DOHH2 (cell line): ENCODE measurements around the gene RAB11FIP5.
"Not testable (repeated sequence)": the region's sequence is repeated elsewhere in the genome, so short reads cannot be mapped to it uniquely, and the experiment has no call there.

Experiments used
- H3F3A ChIP-seq: fragments of 200-600 bp; sonication (generic), shearing (Covaris generic); 2 replicates; pipeline ENCODE4 v1.6.0; 2016; ENCODE audit warnings: antibody characterized with exemption, mild to moderate bottlenecking; ENCODE audit not compliant: control insufficient read depth, insufficient read depth
- H3K27ac ChIP-seq: fragments of 200-600 bp; sonication (generic); 2 replicates; pipeline ENCODE4 v1.5.1; 2014; ENCODE audit warnings: low read depth, mild to moderate bottlenecking, low read length, moderate library complexity
- H3K27me3 ChIP-seq: fragments of 200-600 bp; sonication (generic); 2 replicates; pipeline ENCODE4 v1.6.1; 2014; ENCODE audit warnings: mild to moderate bottlenecking, low read length, mixed read lengths; ENCODE audit not compliant: control insufficient read depth
- H3K36me3 ChIP-seq: fragments of 200-600 bp; sonication (generic); 2 replicates; pipeline ENCODE4 v1.6.1; 2014; ENCODE audit warnings: mild to moderate bottlenecking, low read length, moderate library complexity, mixed read lengths; ENCODE audit not compliant: control insufficient read depth
- H3K4me1 ChIP-seq: fragments of 200-600 bp; sonication (generic); 2 replicates; pipeline ENCODE4 v1.6.1; 2014; ENCODE audit warnings: mild to moderate bottlenecking, low read length, mixed read lengths; ENCODE audit not compliant: control insufficient read depth
- H3K4me2 ChIP-seq: fragments of 200-600 bp; sonication (generic); 2 replicates; pipeline ENCODE4 v1.6.0; 2014; ENCODE audit warnings: mild to moderate bottlenecking, low read length, moderate library complexity
- H3K4me3 ChIP-seq: fragments of 200-600 bp; sonication (generic); 2 replicates; pipeline ENCODE4 v1.5.1; 2014; ENCODE audit warnings: mild to moderate bottlenecking, low read length, mixed read lengths
- H3K79me2 ChIP-seq: fragments of 200-600 bp; sonication (generic); 2 replicates; pipeline ENCODE4 v1.6.1; 2014; ENCODE audit warnings: mild to moderate bottlenecking, low read length, mixed read lengths; ENCODE audit not compliant: control insufficient read depth
- H3K9me2 ChIP-seq: fragments of 200-600 bp; sonication (generic); replicated peaks from 2 replicates; pipeline ENCODE4 v1.6.1; 2014; ENCODE audit warnings: mild to moderate bottlenecking, low read length, mixed read lengths; ENCODE audit not compliant: control insufficient read depth
- H3K9me3 ChIP-seq: fragments of 200-600 bp; sonication (generic); 2 replicates; pipeline ENCODE4 v1.6.1; 2014; ENCODE audit warnings: antibody characterized with exemption, low read length, mixed read lengths; ENCODE audit not compliant: control insufficient read depth, insufficient read depth
- H4K20me1 ChIP-seq: fragments of 200-600 bp; sonication (generic); 2 replicates; pipeline ENCODE4 v1.6.0; 2014; ENCODE audit warnings: low read depth, mild to moderate bottlenecking, antibody characterized with exemption, low read length, moderate library complexity; ENCODE audit not compliant: control insufficient read depth, insufficient read depth
- EZH2phosphoT487 ChIP-seq: fragments of 200-600 bp; sonication (generic); IDR thresholded peaks from 2 replicates; pipeline ENCODE4 v1.6.1; 2017; ENCODE audit warnings: borderline replicate concordance, mild to moderate bottlenecking, antibody characterized with exemption, low read length, moderate library complexity, mixed read lengths
- TF ChIP-seq, protein P1 (sequence below): fragments of 200-600 bp; sonication (generic); IDR thresholded peaks from one replicate; pipeline ENCODE4 v1.5.1; 2014; ENCODE audit warnings: antibody characterized with exemption, mild to moderate bottlenecking, low read depth, low read length; ENCODE audit not compliant: poor library complexity, severe bottlenecking

RAB11FIP5 gene

DNA sequence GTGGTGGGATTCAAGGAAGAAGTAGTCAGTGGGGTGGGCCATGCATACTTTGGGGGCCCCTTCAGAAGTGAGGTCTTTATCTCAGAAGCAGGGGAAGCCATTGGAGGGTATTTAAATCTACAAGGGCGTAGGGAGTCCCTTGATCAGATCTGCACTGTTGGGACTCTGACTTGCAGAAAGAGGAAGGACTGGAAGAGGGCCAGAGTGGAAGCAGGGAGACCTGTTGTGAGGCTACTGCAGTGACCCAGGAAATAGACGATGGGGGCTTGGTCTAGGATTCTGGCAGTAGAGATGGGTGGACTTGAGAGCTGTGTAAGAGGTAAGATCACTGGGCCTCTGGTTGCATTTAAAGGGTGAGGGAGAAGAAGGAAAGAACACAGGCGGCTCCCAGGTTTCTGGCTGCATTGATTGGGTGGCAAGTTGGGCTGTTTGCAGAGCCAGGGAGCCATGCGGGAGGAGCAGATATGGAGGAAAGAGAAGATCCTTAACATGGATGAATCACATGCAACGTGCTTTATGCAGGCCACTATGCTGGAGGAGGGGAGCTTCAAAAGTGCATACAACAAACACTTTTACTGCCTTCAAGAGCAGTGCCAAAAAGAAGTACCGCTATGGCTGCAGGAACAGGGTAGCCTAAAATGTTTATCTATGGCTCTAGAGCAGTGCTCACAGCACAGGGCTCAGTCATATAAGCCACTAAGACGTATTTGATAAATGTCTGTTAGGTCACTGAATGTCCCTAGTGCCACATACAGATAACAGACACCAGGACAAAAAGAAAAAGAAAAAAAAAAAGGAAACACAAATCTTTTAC lies 43.5 kb downstream of the RAB11FIP5 start:
- Histone ChIP-seq H3F3A (no peaks in the 10 kb centered on the region; the same call in 1 of the 2 replicates), H3K4me1 (peaks cover 17% of the 10 kb centered on the region), H3K27me3 (peaks cover 9% of the 10 kb centered on the region; the same call in 1 of the 2 replicates), H3K9me3 (no peaks in the 10 kb centered on the region), H3K27ac (no peak overlapping the region), H3K9me2 (no peaks in the 10 kb centered on the region), H3K36me3 (no peaks in the 10 kb centered on the region; the same call in 1 of the 2 replicates), H3K79me2 (peaks cover 27% of the 10 kb centered on the region), H4K20me1 (no peaks in the 10 kb centered on the region), H3K4me2 (peak overlapping the region; percentile 99), H3K4me3 (peak overlapping the region; percentile 100)
- no peak for TF ChIP-seq EZH2phosphoT487
- TF ChIP-seq, protein P1, sequence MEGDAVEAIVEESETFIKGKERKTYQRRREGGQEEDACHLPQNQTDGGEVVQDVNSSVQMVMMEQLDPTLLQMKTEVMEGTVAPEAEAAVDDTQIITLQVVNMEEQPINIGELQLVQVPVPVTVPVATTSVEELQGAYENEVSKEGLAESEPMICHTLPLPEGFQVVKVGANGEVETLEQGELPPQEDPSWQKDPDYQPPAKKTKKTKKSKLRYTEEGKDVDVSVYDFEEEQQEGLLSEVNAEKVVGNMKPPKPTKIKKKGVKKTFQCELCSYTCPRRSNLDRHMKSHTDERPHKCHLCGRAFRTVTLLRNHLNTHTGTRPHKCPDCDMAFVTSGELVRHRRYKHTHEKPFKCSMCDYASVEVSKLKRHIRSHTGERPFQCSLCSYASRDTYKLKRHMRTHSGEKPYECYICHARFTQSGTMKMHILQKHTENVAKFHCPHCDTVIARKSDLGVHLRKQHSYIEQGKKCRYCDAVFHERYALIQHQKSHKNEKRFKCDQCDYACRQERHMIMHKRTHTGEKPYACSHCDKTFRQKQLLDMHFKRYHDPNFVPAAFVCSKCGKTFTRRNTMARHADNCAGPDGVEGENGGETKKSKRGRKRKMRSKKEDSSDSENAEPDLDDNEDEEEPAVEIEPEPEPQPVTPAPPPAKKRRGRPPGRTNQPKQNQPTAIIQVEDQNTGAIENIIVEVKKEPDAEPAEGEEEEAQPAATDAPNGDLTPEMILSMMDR: no peak

DNA sequence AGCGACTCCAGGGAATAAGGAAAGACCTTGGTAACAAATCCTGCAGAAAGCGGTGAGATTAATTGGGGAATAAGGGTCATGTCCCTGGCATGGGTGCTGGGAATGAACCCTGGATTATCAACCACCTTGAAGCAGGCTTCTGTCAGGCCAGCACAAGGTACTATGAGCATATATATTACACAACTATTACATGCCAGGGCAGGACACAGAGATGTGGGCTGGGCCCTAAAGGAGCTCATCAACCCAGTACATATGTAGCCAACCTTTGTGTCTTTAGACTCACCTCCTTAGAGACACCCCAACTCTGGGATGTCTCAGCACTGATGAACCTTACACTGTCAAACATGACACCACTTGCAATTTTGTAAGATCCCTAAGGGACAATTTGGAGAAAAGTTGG lies 44.6 kb downstream of the RAB11FIP5 start:
- TF ChIP-seq EZH2phosphoT487: no peak
- H3K4me2 ChIP-seq: no peak overlapping the region
- peaks cover 9% of the 10 kb centered on the region; the same call in 1 of the 2 replicates for H3K27me3 ChIP-seq
- H3K9me2 ChIP-seq: no peaks in the 10 kb centered on the region
- H3K4me3 ChIP-seq: no peak overlapping the region
- H3K79me2 ChIP-seq: peaks cover 27% of the 10 kb centered on the region
- H3F3A ChIP-seq: no peaks in the 10 kb centered on the region; the same call in 1 of the 2 replicates
- H3K4me1 ChIP-seq: peaks cover 17% of the 10 kb centered on the region
- no peaks in the 10 kb centered on the region for H4K20me1 ChIP-seq
- H3K36me3 ChIP-seq: no peaks in the 10 kb centered on the region; the same call in 1 of the 2 replicates
- no peaks in the 10 kb centered on the region for H3K9me3 ChIP-seq
- no peak overlapping the region for H3K27ac ChIP-seq

DNA sequence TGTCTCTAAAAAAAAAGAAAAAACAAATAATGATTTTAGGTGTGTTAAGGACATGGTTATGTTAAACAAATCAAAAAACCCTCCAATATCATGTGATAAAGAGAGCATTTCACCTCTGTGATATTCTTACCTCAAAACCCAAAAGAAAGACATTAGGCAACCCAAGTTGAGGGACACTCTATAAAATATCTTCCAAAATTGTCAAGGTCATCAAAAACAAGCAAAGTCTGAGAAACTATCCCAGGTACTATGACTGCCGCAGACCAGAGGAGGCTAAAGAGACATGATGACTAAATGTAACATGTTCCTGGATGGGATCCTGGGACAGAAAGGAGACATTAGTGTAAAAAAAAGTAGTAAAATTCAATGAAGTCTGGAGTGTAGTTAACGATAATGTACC lies 45.7 kb downstream of the RAB11FIP5 start:
- H3K9me2 ChIP-seq: no peaks in the 10 kb centered on the region
- H3F3A ChIP-seq: no peaks in the 10 kb centered on the region; the same call in 1 of the 2 replicates
- no peak overlapping the region for H3K4me3 ChIP-seq
- H3K4me1 ChIP-seq: peaks cover 14% of the 10 kb centered on the region
- no peaks in the 10 kb centered on the region for H4K20me1 ChIP-seq
- no peaks in the 10 kb centered on the region for H3K9me3 ChIP-seq
- no peak for TF ChIP-seq EZH2phosphoT487
- TF ChIP-seq, protein P1: no peak
- H3K27me3 ChIP-seq: peaks cover 9% of the 10 kb centered on the region; the same call in 1 of the 2 replicates
- no peaks in the 10 kb centered on the region; the same call in 1 of the 2 replicates for H3K36me3 ChIP-seq
- H3K79me2 ChIP-seq: peaks cover 27% of the 10 kb centered on the region
- H3K4me2 ChIP-seq: no peak overlapping the region
- H3K27ac ChIP-seq: no peak overlapping the region

DNA sequence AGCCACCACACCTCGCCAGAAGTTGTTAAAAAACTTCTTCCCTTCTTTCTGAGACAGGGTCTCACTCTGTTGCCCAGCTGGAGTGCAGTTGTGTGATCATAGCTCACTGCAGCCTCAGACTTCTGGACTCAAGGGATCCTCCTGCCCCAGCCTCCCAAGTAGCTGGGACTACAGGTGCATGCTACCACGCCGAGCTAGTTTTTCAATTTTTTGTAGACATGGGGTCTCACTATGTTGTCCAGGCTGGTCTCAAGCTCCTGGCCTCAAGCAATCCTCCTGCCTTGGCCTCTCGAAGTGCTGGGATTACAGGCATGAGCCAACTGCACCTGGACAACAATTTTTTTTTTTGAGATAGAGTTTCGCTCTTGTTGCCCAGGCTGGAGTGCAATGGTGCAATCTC lies 47.7 kb downstream of the RAB11FIP5 start:
- H3K9me2 ChIP-seq, H3K27me3 ChIP-seq, H3K9me3 ChIP-seq, H3F3A ChIP-seq, H3K27ac ChIP-seq, H3K4me1 ChIP-seq, H3K36me3 ChIP-seq, H3K4me2 ChIP-seq, H3K4me3 ChIP-seq, H4K20me1 ChIP-seq: not testable (repeated sequence)
- peaks cover 19% of the 10 kb centered on the region for H3K79me2 ChIP-seq
